HG02763 (cell line): ENCODE data around the gene ABCB1.
"Not testable (repeated sequence)": the region's sequence is repeated elsewhere in the genome, so short reads cannot be mapped to it uniquely, and the experiment has no call there.

ENCODE experiments used
- ATAC-seq: cut with Tn5 transposase; IDR thresholded peaks from one replicate; pipeline ENCODE4 v1.9.1; 2021; ENCODE audit warnings: mild to moderate bottlenecking, moderate library complexity; ENCODE audit not compliant: unreplicated experiment

The ABCB1 gene

DNA sequence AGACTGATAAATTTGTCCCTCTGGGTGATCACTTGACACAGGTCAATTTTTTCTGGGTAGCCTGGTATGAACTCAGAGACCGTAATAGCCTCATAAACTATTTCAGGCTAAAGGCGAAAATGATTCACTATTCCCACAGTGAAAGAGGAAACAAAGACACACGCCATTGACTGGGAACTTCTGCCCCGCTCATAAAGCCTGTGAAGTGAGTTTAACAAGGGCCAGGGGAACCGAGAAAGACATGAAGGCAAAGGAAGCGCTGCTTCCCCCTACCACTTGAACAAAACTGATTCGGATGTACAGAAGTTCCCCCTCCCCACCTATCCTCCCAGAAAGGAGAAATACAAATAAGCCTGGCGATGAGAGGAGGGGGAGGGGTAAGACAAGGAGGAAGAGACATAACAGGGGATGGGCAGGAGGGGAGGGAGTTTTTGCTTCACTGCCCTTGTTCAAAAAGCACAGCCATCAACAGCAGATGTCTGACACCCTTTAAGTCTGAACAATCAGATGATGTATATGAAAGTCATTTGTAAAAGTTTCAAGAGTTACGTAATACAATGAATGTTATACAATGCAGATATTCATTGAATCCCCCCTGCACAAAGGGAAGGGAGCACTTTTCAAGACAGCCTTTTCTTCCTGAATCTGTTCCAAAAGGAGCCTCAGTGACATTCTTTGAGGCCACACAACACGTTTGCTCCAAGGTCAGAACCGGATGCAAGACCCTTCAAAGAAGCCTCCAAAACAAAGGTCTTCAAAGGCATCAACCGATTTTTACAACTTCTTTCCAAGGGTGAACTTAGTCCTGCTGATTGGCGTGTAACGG, 125.9 kb downstream of the ABCB1 start:
- ATAC-seq = peak; percentile 78

DNA sequence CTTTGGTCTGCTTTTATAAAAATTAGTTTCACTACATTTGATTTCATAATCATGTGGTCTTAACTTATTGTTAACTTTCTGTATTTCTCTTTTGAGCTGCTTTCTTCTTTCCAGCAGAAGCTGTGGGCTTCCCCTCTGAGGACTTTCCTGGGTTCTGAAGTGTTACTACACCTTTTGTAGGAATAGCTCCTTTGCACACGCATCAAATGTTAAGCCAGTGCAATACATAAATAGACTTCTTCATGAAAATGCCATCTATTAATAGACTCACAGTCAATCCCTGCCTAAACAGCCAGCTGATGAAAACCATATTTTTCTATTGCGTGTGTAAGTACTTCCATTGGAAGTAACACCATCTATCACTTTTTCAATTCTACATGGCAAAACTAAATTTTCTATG, 126.7 kb downstream of the ABCB1 start:
- no peak for ATAC-seq

DNA sequence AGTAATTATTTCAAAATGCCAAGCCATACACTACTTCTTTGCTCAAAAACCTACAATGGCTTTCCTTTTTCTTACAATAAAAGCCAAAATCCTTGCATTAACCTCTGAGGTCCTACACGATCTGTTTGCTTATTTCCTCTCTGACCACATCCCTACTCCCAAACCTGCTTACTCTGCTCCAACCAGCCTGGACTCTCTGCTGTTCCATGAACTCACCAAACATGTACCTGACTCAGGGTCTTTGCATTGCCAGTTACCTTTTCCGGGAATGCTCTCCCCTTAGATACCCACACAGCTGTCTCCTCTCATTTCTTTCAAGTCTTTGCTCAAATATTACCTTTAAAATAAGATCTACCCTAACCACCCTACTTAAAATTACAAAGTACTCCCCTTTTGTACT, 127.5 kb downstream of the ABCB1 start:
- no peak for ATAC-seq

DNA sequence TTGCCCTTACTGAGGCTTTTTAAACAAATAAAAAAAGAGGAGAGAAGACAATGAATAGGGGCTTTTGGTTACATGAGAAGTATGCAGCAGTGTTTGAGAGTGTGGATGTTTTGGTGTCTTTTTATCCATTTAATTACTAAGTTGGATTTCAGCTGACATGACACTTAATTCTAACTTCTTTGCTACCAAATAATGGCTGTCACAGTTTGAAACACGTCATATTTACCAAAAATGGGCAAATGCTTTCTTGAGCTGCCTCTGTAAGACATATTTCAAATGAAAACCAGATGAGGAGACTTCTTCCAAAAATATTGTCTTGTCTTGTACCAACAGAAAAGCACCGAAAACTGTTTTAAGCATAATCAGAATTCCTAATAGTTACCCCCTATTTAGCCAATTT, 129.2 kb downstream of the ABCB1 start:
- no peak for ATAC-seq

DNA sequence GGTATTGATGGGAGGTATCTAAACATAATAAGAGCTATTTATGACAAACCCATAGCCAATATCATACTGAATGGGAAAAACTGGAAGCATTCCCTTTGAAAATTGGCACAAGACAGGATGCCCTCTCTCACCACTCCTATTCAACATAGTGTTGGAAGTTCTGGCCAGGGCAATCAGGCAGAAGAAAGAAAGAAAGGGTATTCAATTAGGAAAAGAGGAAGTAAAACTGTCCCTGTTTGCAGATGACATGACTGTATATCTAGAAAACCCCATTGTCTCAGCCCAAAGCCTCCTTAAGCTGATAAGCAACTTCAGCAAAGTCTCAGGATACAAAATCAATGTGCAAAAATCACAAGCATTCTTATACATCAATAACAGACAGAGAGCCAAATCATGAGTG, 131.5 kb downstream of the ABCB1 start:
- ATAC-seq = not testable (repeated sequence)

DNA sequence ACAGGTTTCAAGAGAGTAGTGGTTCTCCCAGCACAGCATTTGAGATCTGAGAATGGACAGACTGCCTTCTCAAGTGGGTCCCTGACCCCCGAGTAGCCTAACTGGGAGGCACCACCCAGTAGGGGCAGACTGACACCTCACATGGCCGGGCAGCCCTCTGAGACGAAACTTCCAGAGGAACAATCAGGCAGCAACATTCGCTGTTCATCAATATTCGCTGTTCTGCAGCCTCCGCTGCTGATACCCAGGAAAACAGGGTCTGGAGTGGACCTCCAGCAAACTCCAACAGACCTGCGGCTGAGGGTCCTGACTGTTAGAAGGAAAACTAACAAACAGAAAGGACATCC, 135.2 kb downstream of the ABCB1 start:
- not testable (repeated sequence) for ATAC-seq

DNA sequence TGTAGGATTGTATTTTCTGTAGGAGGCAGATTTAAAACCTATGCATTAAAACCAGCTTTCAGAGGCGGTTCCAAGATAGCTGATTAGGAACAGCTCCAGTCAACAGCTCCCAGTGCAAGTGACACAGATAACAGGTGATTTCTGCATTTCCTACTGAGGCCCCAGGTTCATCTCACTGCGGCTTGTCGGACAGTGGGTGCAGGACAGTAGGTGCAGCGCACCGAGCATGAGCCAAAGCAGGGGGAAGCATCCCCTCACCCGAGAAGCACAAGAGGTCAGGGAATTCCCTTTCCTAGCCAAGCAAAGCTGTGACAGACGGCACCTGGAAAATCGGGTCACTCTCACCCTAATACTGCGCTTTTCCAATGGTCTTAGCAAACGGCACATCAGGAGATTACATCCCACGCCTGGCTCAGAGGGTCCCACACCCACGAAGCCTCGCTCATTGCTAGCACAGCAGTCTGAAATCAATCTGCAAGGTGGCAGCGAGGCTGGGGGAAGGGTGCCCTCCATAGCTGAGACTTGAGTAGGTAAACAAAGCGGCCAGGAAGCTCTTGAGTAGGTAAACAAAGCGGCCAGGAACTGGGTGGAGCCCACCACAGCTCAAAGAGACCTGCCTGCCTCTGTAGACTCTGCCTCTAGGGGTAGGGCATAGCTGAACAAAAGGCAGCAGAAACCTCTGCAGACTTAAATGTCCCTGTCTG, 135.7 kb downstream of the ABCB1 start:
- ATAC-seq = not testable (repeated sequence)

DNA sequence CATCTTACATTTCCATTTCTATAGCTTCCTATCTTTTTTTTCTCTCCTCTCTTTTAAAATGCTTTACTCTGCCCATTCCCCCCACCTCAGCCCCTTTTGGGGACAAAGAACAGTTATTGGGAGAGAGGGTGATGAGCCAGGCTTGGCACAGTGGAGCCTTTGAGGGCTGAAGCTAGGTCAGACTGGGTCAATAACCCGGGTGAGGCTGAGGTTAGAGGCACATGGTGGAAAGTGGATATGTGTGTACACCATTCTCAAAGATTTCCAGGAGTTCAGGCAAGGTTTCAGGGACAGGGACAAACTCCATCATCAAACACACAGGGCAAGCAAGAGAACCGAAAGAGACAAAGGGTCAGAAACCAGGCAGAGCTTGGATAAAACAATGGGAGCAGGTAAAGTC, 136.7 kb downstream of the ABCB1 start:
- no peak for ATAC-seq

DNA sequence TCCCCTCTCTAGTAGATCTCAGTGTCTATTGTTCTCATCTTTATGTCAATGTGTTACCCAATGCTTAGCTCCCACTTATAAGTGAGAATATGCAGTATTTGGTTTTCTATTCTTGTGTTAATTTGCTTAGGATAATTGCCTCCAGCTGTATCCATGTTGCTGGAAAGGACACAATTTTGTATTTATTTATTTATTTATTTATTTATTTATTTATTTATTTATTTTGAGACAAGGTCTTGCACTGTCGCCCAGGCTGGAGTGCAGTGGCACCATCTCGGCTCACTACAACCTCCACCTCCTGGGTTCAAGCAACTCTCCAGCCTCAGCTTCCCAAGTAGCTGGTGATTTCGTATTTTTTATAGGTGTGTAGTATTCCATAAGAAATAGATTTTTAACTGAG, 140.2 kb downstream of the ABCB1 start:
- ATAC-seq = not testable (repeated sequence)

DNA sequence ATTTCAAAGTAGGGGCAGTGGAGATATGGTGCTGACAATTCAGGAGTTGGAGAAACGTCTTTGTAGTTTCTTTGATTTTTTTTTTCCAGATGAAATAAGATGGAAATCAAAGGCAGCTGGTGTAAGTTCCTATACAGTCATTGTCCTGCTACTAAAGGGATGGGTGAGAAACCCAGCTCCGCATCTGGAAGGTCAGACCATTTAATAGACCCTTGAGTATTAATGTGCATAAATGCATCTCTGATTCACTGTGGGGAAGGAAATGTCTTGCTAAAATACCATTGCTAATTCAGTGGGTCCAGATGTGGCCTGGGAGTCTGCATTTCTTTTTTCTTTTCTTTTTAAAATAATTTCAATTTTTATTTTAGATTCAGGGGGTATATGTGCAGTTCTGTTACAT, 140.7 kb downstream of the ABCB1 start:
- ATAC-seq = no peak

DNA sequence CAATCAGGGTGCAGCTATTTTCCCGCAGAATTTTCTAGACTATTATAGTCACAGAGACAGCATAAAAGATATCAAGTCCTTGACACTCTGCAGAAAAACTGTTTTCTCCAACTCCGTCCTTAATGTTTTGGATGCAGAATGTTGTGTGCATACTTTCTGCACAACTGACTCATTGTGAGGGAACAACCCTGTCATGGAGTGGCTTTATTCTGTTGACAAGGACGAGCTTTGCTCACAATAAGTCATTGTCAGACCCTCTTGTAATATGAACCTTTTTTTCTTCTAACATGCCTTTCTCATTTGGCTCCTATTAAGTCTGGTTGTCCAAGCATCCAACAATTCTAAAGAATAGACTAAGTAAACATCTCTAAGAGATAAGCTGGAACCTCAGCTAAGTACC, 142.5 kb downstream of the ABCB1 start:
- ATAC-seq = no peak

DNA sequence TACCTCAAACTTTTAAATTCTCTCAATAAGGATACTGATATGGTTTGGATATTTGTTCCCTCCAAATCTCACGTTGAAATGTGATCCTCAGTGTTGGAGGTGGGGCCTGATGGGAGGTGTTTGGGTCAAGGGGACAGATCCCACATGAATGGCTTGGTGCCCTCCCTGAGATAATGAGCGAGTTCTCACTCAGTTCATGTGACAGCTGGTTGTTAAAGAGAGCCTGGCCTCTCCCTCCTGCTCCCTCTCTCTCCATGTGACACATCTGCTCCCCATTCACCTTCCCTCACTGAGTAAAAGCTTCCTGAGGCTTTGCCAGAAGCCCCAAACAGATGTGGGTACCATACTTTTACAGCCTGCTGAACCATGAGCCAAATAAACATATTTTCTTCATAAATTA, 144.4 kb downstream of the ABCB1 start:
- no peak for ATAC-seq
